Stimulated activated CD8-positive, alpha-beta memory T cell treated with anti-CD3 and anti-CD28 coated beads, Interleukin-4, amount 100 ng/mL, for 48 hours (primary cell): ENCODE measurements around the gene DSC1.
"Not testable (repeated sequence)": the region's sequence is repeated elsewhere in the genome, so short reads cannot be mapped to it uniquely, and the experiment has no call there.

Source experiments
- DNase-seq: peaks from one replicate; pipeline ENCODE4 v3.0.0-alpha.2; 2020

Gene DSC1

DNA sequence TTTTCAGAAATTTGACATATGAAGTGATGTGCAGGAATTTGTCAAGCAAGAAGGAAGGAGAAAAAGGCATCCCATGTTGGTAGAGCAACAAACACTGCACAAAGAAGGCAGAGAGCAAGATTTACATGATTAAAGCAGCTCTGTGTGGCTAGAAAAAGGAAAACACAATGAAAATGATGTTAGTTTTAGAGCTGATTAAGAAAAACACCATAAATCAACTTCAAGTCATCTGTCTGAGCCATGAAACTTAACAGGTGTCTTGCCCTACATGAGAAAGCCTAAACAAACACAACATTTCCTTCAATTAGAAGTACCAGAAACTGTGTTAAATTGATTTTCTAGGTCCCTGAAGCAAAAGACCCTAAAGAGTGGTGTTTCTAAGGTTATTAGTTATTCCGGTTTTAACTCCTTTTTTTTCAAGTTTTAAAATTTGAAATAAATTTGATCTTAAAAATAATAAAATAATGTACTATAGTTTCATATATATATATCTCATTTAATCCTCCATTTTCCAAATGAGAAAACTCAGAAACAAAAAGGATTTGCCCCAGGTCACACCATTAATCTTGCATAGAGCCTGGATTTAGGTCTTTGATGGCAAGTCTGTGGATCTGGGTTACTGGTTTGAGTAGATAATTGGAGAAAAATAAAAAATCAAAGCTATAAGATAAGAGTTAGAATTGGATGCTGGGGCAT lies 8.6 kb upstream of the DSC1 start:
- no peak for DNase-seq

DNA sequence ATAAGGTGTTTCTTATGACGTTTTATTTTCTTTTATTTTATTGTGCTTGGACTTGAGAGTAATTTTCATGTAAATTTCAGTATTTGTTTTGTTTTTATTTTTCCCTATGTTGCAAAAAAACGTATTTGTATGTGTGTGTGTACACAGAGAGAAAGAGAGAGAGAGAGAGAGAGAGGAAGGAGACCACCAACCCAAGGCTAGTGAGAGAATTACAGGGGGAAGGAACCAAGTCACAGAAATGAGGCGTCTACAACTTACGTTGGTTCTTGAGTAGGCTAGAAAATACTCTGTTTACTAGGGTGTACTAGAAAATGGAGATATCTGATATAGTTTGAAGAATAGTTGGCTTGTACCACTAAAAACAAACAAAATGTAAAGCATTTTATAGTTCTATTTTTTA lies 7.7 kb upstream of the DSC1 start:
- no peak for DNase-seq

DNA sequence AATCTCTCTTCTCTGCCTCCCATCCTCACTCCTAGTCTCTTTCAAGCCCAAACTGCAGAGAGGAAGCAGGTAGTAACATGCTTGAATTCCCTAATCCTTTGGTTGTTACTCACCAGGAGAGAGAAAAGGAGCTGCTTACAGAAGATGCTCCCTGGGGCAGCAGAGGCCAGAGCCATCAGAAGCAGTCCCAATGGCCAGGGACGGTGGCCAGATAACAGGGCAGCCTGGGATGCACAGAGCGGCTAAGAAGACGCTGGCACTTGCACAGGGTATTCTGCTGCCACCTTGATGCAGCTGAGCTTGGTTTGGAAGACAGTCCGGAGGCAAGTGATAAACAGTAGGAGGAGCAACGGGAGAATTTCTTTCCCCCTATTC lies 250 bp downstream of the DSC1 start:
- DNase-seq, result no peak

DNA sequence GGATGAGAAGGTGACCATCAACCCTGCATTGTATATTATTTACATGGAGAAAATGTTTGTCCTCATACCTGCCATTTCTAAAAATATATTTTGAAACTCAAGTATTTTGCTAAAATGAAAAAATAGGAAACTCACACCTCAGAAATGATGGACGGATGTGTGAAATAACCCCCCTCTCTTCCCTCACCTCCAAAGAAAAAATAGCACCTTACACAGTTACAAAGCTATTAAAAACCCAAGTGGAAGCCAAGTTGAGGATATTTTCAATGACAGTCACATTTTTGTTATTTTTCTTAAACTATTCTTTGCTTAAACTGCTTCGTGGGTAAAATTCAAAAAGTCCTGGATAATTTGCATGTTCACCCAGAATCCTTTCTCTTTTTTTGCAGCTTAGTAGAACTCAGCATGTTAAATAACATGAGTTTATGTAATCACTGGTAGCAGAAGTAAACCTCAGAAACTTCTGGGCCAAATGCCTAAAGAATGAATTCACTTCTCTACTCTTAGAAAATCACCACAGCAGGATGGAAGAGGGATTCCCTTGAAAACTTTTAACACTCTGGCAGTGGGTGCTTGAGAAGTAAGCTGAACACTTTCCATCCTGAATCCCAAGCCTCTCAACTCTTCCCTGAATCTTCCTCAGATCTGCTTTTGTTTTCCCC lies 768 bp downstream of the DSC1 start:
- no peak for DNase-seq

DNA sequence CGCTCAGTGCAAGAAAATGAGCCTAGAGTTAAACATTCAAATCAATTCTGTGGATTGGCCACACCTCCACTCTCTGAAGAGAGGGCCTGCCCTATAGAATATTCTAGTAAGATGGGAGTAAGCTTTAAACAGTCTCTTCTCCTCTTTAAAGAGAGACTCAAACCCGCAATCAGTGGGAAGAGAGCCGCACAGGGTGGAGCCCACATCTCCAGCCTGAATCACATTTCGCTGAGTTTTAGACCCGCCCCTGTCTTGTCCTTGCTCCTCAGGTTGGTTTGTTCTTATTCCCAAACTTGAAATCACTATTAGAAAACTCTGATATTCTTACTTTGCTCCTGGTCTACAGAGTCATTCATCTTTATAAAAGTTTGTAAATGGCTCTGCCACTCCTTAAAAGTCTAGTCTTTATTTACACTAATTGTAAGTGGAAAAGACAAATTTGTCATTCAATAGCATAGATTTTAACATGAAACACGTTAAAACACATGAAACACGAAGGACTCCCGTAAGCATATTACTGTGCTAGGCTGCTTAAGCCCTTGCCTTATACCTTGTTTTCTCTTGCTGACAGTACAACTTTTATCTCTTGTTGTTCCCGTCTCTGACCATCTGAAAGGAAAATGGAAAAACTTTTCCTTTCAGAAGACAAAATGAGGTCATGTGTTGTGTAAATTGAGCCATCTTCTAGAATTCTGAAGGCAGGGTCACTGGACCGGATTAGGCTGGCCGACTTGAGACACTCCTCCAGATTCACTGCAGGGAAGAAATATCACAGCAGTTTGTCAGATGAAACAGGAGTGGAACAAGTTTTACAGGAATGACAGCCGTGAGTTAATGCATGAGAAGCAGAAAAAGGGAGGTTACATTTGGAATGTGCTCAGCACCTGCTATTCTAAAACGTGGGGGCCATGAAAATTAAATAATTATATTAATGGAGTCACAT lies 5.6 kb downstream of the DSC1 start:
- DNase-seq, result no peak

DNA sequence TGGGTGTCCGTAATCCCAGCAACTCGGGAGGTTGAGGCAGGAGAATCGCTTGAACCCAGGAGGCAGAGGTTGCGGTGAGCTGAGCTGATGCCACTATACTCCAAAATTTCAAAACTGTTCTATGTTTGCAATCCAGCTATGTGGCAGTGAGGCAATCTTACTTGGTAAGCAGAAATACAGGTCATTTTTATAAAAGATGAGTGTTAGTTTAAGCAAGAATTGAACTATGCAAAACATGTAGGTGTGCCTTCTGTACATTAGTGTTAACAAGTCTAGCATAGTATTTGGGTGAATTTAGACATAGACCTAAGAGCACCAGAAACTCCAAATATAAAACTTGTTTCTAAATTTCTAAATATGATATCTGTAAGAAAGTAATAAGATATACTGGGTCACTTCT lies 7.2 kb downstream of the DSC1 start:
- no peak for DNase-seq

DNA sequence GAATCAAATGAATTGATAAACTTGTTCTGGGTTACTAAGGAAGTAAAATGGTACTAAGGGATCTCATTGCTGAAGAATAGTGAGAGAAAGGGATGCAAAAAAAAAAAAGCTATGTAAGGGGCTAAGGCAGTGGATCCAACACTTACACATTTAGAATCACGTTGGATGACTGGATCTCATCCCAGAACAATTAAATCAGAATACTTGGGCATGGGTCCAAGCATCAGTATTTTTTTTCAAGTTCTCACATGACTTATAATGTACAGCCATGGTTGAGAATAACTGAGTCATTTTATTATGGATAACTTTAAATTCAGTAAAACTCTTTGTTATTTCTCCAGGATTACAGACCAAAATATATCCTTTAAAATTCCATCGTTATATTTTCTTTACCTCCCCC lies 8.5 kb downstream of the DSC1 start:
- DNase-seq, result no peak

DNA sequence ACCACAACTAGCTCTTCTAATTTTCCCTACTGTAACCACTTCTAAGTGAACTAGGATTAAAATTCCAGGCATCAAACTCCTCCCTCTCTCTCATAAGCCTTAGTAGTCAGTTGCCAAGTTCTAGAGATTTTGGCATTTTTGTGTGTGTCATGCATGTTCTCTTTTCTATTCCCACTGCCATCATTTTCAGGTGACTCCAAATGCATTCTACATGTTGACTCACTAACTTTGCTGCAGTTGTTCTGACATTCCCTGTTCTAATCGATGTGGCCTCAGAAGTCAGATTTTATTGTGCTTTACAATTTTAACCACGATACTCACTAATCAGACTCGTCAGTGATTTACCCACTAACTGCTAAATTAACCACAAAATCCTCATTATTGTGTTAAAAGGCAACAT lies 13.3 kb downstream of the DSC1 start:
- no peak for DNase-seq

DNA sequence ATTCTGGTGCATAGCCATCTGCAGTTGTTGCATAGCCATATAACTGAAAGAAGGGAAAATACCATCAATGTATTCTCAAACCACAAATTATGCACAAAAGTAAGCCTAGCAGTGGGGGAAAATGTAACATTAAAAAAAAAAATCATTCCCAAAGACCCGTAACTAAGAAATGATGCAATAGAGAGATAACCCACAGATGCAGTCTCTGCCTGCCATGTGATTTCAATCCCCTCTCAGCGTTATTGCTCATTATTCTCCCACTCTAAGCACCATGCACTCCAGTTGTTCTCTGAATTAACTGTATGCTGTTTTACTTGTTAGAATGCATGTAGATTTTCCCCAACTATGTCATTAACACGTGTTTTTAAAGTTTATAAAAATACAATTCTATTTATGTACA lies 14.1 kb downstream of the DSC1 start:
- no peak for DNase-seq

DNA sequence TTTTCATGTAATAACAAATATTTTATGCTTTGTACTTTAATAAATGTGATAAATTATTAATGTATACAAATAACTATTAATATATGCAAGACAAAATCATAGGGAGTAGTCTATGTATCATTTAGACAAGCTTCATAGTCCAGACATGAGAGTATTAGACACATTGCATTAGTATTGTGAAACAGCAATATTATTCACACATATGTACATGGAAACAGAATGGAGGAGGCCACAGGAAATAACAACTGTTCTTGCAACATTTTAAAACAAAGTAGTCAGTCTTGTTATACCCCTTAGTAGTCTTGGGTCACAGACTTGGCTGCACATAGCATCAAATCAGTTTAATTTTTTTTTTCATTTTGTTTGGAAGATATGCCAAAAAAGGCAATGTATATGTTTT lies 15.8 kb downstream of the DSC1 start:
- DNase-seq, result no peak

DNA sequence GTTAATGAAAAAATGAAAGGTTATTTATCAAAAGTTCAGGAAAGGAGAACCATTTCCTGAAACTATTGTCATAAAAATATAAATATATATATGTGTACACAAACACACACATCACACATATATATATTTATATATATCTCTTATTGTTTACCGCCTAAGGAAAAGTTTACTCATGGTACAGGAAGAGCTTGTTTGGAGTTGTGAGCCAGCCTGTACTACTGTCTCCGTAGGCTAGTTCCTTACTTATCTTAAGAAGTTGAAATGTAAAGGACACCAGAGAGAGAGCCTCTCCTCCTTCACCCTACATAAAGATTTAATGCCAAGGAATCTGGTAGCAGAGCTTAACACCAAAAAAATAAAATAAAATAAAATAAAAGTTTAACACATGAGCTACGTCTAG lies 19.6 kb downstream of the DSC1 start:
- no peak for DNase-seq

DNA sequence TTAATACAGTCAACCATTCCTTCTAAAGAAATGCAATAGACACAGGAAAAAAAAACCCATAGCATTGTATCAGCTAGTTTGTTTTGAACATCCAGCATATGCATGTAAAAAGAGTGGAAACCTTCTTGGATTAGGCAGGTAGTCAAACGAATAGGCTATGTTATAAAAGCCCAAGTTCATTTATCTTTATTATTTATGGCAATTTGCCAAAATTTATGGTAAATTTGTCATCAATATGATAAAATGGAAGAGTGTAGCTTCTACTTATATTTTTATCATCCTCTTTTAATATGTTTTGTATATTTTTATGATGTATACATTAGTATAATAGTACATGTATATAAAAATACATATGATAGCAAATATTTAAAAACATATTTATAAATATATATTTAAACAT lies 23.9 kb downstream of the DSC1 start:
- DNase-seq, result no peak

DNA sequence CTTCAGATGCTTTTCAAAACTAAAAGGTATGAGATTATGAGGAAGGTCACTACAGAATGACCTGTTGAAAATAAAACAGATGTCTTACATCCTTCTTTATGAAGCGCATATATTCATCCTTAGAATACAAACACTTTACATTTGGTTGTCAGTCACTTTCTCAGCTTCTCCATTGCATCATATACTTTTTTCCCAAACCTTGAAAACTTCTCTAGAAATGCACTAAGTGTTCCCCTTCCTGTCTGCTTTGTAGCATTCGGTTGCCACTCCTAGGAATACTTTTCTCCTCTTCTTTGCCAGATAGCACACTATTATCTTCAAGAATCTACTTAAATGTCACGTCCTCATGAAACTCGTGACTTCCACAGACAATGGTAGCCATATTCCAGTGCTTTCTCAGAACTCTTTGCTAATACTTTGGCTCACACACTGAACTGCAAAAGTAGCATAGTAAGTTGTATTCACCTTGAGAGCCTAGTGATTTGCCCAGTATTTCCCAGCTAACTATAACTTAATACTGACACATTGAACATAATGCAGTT lies 27.6 kb downstream of the DSC1 start:
- DNase-seq, result no peak

DNA sequence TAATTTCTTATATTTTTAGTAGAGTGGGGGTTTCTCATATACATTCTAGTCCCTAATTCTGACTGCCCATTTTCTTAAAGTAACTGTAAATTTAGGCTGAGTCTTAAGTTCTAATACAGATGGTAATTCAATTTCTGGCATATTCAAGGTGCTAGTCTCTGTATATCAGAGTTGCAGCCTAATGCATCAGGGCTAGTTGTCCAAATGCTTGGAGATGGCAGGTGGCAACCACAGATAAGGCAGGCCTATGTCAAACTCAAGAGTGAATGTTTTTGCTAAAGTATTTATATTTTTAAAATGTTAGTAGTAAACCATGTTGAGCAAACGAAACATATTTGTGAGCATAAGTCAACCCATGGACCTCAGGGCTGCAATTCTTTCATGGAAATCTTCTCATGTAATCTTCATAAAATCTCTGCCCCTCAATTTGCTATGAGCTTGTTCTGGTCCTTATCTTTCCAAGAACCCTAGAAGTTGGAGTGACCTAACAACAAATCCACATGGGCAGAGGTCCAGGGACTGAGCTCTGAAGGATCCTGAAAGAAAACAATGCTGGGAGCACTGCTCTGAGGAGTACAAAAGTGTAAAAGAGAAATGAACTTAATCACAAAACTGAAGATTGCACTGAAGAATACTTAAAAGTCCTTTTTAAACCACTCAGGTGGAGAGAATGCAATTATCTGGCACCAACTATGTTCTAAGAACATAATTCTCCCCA lies 33.1 kb downstream of the DSC1 start:
- DNase-seq, result no peak

DNA sequence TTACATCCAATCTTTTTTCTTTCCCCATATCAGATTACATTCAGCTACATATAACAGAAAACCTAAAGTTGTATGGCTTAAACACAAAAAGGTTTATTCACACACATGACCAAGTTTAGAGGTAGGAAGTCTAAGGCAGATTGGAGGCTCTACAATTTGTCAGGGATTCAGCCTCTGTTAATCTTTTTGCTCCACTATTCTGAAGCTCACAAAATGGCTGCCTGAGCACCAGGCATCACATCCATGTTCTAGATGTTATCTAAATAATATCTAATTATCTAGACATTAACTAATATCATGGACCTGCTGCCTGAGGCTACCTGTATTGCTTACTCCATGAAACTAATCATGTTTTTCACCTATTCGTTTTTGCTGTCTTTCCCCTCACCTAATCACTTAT lies 36.8 kb downstream of the DSC1 start:
- DNase-seq, result no peak

DNA sequence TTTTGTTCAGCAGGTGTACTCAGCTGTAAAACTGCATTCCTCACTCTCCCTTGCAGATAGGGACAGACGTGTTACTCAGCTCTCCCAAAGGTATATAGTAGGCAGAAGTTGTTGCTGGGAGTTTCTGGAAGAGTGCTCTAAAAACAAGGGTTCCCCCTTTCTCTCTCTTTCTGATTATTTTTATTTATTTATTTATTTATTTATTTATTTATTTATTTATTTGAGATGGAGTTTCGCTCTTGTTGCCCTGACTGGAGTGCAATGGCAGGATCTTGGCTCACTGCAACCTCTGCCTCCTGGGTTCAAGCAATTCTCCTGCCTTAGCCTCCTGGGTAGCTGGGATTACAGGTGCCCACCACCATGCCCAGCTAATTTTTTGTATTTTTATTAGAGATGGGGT lies 39.5 kb downstream of the DSC1 start:
- not testable (repeated sequence) for DNase-seq

DNA sequence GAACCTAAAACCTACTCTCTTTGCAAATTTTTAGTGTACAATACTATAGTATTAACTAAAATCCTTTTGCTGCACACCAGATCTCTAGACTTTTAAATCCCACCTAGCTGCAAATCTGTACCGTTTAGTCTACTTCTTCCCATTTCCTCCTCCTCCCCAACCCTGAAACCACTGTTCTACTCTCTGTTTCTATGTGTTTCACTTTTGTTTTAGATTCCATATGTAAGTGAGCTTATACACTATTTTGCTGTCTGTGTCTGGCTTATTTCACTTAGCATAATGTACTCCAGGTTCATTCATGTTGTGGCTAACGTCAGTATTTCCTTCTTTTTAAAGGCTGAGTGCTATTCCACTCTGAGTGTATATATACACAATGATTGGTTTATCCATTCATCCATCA lies 42.1 kb downstream of the DSC1 start:
- no peak for DNase-seq

DNA sequence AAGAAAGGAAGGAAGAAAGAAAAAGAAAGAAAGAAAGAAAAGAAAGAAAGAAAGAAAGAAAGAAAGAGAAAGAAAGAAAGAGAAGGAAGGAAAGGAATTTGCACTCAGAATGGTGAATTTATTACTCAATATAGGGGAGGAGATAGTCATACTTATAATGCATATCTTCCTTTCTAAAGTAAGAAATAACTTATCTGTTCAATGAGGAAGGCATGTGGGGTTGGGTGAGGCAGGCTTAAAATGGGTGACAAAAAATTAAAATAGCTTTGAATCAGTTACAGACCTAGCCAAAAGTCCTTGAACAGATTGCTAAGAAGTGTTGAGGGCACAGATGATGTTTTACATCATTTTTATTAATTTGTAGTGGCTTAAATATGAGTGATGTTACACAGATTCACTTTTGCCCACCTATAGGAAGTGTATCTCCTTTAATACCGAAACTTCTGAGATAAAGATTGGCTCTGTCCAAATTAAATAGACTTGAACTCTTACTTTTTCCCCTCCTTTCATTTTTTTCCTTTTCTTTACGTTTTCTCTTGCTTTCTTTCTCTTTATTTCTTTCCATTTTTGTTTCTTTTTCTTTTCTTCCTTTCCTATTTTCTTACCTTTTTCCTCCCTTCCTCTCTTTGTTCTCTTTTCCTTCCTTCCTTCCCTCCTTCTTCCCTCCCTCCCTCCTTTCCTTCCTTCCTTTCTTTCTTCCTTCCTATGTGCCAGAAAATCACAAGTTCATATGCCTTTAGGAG lies 45.6 kb downstream of the DSC1 start:
- no peak for DNase-seq

DNA sequence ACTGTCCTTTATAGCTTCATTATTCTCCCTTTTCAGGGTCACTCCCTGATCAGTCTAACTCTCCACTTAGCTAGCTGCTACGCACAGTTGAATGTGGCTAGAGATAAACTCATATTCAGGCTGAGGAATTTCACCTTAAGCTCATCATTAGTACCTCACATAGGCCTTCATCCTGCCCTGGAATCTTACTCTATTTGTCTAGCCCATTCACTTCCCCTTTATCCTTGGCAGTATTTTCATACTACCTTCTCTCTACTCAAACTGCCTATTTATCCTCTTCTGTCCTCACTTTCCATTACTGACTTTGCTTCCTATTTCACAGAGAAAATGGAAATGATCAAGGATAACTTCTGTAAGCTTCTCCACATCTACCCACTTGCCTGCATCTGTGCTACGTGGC lies 49.9 kb downstream of the DSC1 start:
- DNase-seq, result no peak

DNA sequence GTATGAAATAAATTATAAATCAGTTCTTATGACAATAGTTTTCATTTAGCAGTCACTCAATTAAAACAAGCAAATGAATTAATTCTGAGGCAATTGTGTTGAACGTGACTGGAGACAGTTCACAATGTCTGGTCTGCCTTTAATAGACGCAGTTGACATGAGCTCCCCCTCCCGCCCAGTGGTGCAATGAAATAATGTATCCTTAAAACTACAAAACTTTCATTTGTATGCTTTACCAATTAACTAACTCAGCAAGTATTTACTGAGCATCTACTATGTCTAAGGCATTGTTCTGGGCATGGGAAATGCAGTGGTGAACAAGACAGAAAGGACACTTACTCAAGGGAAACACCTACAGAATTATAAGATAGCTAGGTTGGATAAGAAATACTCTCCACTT lies 56.9 kb downstream of the DSC1 start:
- no peak for DNase-seq

DNA sequence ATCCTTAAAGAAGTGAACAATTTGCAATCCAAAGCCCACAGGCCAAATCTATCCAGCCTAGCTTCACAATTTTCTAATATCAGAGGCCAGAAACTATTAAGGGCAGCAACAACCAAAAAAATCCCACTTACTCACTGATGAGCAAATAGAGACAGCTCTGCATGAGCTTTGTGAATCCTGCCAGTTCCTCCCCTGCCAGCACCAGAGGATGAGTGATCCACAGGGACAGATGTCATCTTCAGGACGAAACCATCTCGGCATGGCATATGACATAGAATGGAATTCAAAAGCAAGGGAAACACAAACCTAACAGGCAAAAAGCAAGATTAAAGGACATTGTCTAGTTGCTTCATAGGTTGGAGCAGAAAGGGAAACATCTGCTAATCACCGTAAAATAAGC lies 58.2 kb downstream of the DSC1 start:
- DNase-seq, result no peak

DNA sequence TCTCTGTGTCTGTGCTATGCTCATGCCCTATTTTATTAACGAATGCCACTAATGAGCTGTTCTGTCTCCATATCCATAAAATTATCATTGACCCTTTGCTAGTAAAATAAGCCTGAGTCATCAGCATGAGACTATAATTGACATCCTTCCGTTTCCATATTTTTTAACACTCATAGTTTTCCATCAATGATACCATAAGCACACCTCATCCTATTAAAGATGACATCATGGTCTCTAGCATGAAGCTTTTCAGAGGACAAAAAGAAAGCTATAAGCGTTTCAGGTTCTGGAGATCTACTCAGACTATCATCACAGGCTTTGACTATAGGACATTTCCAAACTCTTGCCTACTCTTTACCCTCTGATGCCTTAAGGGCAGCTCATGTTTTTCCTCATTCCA lies 59.2 kb downstream of the DSC1 start:
- DNase-seq, result no peak
